Stimulated activated CD4-positive, alpha-beta T cell treated with anti-CD3 and anti-CD28 coated beads, Interleukin-12 subunit alpha, Interleukin-12 subunit beta, amount 100 ng/mL, for 24 hours (primary cell): ENCODE data around the gene HGS.

Source experiments
- DNase-seq, 2 experiments: peaks; one replicate each; pipeline ENCODE4 v3.0.0-alpha.2; 2020; ENCODE audit warnings: low read depth in 2 of 2

The HGS gene

GRCh38 chr17:81685108-81685507 lies 1.3 kb downstream of the HGS start:
- DNase-seq, result peak in 1 of 2 experiments; percentile 28

DNA sequence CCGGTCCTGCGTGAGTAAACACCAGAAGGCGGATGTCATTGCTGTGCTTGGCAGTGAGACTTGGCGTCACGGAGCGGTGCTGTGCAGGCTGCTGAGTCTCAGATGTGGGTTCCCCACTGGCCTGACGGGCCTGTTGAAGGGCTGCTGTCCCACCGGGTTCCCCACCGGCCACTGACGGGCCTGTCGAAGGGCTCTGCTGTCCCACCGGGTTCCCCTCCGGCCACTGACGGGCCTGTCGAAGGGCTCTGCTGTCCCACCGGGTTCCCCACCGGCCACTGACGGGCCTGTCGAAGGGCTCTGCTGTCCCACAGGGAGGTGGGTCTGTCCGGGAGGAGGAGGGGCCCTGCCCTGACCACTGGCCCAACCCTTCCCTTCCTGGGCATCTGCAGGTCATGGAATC lies 2.8 kb downstream of the HGS start:
- no peak for DNase-seq

GRCh38 chr17:81687770-81688541 lies 4.1 kb downstream of the HGS start:
- DNase-seq, result no peak

DNA sequence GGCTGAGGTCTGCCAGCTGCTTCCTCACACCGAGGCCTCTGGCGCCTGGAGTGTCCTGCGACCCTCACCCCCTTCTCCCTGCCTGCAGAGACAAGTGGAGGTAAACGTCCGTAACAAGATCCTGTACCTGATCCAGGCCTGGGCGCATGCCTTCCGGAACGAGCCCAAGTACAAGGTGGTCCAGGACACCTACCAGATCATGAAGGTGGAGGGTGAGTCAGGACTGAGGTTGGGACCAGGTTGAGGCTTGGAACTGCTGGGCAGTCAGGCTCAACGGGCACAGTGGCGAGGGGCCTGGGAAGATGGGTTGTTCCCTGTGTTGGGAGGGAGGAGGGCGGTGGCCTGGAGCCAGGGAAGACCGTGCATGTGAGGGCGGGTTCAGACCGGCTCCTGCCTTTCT lies 4.8 kb downstream of the HGS start:
- DNase-seq, result no peak

DNA sequence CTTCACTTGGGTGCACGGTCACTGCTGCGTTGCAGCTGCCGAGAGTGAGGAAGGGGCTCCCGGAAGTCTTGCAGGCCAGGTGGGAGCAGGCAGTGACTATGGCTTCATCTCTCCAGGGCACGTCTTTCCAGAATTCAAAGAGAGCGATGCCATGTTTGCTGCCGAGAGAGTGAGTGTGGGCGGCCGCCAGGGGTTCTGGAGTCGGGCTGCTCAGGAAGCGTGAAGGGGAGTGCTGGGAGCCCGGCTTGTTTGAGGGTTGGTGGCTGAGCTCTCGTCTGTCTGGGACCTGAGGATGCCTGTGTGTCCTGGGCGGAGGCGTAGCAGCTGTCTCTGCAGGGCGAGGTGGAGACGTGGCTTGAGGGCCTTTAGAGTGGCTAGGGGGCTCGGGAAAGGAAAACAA lies 6.3 kb downstream of the HGS start:
- DNase-seq, result no peak

DNA sequence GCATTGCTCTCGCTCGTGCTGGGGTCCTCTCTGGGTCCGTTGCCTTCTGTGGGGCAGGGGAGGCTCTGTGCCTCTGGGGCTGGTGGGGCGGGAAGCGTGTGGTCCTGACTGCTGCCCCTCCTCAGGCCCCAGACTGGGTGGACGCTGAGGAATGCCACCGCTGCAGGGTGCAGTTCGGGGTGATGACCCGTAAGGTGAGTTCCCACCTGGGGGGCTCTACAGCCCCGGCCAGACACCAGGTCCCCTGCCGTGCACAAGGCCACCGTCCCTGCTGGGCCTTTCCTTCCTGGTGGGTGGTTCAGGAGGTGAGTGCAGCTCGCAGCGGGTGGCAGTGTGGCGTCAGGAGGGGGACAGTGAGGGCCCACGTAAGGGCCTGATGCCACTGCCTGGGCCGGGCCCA lies 6.7 kb downstream of the HGS start:
- no peak for DNase-seq

DNA sequence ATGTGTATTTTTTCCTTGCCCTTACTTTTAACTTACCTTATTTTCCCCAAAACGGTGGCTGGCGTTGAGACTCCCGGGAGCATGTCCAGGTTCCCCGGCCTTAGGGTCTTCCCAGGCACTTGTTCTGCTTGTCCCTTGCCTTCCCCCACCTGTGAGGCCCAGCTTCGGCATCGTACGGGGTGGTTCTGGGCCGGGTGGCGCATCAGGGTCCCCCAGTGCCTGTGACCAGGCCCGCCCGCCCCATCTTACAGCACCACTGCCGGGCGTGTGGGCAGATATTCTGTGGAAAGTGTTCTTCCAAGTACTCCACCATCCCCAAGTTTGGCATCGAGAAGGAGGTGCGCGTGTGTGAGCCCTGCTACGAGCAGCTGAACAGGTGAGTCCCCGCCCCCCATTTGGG lies 7.4 kb downstream of the HGS start:
- no peak for DNase-seq

DNA sequence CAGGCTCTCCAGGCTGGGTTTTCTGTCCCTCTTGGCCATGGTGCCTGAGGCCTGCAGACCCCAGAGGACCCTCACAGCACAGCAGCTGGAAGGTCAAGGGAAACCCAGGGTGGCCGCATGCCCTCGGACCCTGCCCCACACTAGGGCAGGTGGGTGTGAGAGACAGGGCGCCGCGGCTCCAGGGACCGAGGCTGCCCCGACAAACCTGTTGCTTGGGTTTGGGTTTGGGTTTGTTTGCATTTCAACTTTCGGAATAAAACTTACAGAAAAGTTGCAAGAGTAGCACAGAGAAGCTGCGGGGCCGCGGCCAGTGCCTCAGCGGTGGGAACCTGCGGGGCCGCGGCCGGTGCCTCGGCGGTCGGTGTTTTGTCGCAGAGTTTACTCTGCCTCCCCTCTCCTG lies 7.8 kb downstream of the HGS start:
- no peak for DNase-seq

DNA sequence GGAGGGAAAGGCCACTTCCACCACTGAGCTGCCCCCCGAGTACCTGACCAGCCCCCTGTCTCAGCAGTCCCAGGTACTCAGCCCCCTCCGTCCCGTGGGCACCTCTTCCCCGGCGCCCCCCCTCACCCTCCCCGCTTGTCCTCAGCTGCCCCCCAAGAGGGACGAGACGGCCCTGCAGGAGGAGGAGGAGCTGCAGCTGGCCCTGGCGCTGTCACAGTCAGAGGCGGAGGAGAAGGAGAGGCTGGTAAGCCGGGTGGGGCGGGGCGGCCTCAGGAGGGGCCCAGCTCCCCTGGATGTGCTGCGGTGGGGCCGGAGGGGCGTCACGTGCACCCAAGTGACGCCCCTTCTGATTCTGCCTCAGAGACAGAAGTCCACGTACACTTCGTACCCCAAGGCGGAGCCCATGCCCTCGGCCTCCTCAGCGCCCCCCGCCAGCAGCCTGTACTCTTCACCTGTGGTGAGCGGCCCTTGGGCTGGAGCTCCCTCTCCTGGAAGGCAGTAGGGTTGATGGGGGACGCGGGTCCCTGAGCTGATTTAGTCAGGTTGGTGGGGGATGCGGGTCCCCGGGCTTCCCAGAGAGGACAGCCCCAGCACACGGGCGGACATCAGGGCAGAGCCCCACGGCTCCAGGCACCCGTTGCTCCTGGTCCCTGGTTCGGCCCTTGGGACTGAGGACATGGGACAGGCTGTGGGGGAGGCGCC lies 9.8 kb downstream of the HGS start:
- no peak for DNase-seq

- DNase-seq, result no peak
These were observed 11.0 kb downstream of the HGS start for GRCh38 chr17:81694810-81695209.

DNA sequence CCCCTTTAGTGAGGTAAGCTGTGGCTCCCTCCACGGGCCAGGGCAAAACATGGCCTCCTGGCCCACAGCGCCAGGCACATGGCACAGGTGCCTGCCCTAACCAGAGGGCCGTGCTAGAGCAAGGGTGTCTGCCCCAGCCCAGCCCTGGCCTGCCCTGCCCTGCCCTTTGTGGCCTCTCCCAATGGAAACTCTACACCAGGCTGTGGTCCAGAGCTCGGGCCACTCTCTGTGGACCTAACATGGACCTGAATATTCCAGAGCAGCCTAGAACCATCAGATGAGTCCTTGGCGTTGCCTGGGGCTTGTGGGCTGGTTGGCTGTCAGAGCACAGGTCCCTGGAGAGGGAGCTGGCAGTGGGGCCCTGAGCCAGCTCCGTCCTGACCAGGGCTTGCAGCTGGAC lies 11.4 kb downstream of the HGS start:
- DNase-seq, result no peak

GRCh38 chr17:81695801-81696200 lies 12.0 kb downstream of the HGS start:
- DNase-seq, result no peak

DNA sequence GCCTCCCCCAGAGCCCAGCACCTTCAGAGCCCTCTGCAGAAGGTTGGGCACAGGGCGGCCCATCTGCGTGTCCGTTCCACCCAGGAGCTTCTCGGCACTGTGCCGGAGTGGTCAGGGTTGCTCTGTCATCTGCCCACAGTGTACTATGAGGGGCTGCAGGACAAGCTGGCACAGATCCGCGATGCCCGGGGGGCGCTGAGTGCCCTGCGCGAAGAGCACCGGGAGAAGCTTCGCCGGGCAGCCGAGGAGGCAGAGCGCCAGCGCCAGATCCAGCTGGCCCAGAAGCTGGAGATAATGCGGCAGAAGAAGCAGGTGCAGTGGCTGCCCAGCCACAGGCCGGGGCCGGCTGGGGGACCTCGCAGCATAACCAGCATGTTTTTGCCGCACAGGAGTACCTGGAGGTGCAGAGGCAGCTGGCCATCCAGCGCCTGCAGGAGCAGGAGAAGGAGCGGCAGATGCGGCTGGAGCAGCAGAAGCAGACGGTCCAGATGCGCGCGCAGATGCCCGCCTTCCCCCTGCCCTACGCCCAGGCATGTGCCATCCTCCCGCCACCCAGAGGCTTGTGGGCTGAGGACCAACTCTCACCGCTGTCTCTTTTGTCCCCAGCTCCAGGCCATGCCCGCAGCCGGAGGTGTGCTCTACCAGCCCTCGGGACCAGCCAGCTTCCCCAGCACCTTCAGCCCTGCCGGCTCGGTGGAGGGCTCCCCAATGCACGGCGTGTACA lies 12.6 kb downstream of the HGS start:
- no peak for DNase-seq

GRCh38 chr17:81697261-81698044 lies 13.6 kb downstream of the HGS start:
- DNase-seq, result no peak

GRCh38 chr17:81700353-81701287 lies 16.8 kb downstream of the HGS start:
- DNase-seq, result no peak

- DNase-seq, result no peak
These were observed 17.7 kb downstream of the HGS start for GRCh38 chr17:81701288-81702071.

- peak; percentile 78 to 84 for DNase-seq
These were observed 19.3 kb downstream of the HGS start, which contains the start of gene MRPL12 for GRCh38 chr17:81702934-81703746. MRPL12 (plus strand) TSS chr17:81703367; CDS start chr17:81703502, 135 bp downstream.

GRCh38 chr17:81703747-81704654 lies 20.2 kb downstream of the HGS start:
- DNase-seq, result no peak
